Fibroblast of skin of abdomen (primary cell): ENCODE data around the gene PDZD2.
"Not testable (repeated sequence)": the region's sequence is repeated elsewhere in the genome, so short reads cannot be mapped to it uniquely, and the experiment has no call there.

ENCODE experiments used
- DNase-seq: peaks from one replicate; pipeline ENCODE4 v3.0.0-alpha.2; 2013

PDZD2 gene

DNA sequence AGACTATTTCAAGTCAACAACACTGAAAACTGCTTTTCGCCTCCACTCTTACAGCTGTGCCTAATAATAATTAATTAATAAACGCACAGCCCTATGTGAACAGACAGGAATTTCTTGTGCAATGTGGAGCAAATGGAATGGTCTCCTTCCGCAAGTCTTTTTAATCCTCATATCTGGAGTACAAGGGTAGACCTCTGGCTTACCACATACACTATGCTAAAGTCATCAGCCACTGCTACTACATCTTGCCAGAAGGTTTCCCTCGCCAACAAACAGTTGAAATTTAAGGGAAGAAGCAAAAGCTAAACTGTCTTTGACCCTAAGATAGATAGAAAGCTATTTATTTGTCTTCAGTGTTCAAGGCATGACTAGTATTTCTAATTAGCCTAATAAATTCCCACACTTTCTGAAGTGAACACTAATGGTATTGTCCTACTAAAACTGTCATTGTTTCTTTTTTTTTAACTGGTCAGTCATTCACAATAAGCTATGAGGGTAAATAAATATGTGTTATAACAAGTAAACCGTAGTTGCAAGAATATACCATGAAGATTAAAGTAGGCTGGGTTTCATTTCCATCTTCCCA, 471.3 kb downstream of the PDZD2 start:
- DNase-seq: no peak

DNA sequence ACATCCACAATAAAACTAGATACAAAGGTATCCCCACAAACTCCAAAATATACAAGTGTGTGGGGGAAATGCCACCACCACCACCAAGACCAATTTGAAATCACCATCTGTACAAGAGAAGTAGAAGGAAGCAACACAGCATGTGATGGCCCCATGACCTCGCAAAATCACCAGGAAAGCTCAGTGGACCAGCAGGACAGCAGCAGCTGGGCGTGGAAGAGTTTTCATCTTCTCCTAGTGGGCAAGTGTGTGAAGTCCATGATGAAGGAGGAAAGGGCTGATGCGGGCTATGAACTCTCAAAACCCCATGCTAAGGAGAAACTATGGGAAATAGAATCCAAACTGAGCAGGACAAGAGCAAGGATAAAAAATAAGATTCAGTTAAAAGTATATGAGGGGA, 477.1 kb downstream of the PDZD2 start:
- no peak for DNase-seq

DNA sequence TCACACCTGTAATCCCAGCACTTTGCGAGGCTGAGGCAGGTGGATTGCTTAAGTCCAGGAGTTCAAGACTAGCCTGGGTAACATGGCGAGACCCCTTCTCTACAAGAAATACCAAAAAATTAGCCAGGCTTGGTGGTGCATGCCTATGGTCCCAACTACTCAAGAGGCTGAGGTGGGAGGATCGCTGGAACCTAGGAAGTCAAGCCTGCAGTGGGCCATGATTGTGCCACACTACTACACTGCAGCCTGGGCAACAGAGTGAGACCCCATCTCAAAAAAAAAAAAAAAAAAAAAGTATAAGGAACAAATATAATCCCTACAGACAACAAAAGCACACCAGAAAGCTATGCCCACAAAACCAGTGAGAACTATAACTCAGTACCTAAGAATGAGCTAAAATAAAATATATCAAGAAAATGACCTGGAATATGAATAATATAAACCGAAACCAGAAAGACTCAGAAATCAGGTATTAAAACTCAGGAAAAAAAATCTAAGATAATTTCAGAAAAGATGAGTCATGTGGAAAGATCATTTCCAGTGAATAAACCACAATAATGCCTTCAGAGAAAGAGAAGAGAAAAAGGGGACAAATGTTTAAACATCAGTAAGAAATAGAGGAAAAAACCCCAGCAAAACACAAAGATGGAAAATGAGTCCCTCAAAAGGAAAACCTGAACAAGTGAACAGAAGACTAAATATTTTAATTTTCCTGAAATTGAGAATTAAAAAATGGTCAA, 477.8 kb downstream of the PDZD2 start:
- no peak for DNase-seq

DNA sequence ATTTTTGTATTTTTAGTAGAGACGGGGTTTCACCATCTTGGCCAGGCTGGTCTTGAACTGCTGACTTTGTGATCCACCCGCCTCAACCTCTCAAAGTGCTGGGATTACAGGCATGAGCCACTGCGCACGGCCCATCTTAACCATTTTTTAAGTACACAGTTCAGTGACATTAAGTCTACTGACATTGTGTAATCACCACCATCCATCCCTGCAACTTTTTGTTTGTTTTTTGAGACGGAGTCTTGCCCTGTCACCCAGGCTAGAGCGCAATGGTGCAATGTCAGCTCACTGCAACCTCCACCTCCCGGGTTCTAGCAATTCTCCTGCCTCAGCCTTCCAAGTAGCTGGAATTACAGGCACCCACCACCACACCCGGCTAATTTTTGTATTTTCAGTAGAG, 480.0 kb downstream of the PDZD2 start:
- not testable (repeated sequence) for DNase-seq

DNA sequence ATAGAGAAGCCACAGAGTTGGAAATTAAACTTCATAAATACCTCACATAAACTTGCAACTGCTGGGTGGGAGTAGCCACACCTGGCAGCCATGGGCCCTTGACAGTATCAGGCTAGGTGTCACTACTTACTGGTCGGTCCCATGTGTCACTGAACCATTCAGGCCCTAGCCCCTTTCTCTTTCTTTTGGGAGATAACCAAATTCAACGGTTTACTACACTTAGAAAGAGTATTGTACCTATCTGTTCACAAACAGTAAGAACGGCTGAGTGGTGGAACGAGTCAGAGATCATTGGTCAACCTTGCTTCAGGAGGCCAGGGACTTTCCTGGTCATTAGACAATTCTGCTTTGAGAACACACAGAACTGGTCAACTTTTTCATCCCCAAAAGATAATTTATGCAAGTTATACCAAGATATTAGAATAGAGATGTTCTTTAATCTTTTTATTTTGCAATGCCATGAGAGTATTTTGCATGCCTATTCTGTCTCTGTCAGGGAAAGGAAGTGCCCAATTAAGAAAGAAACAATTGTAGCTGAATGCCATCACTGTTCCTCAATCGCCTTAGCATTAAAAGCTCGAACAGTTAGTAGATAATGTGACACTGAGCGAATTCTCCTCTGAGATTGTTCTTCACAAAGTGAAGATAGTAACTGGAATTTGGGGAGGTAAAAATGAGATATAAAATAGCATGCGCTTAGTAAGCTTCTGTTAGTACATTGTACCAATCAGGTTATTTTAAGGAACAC, 484.3 kb downstream of the PDZD2 start:
- DNase-seq: no peak

DNA sequence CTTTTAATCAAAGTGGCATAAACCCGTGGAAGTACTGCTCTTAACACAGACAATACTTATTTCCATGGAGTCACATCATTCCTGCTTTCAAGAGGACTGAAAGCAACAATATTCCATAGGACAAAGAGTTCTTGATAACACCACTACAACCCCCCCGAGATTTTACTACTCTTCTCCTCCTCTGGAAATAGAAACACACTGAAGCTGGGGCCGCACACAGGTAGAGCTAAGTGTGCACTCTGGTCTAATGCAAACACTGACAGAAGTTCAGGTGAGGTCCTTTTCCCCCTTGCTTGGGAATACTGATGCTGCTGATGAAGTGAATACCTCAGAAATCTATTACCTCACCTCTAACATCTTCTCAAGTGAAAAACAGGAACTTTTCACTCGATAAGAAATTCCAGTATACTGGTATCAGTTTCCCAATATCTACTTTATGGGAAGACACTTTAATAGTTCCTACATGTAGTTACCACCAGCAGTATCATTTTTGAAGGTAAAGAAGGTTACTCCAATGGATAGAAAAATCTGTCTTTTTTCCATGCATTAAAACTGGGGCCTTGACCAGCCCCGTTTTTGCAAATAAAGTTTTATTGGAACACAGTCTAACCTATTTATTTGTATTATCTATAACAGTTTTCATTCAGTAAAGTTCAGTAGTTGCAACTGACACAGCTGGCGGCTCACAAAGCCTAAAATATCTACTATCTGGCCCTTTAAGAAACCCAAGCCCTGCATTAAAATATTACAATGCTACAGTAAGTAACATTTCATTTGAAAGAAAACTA, 485.2 kb downstream of the PDZD2 start:
- DNase-seq: no peak

DNA sequence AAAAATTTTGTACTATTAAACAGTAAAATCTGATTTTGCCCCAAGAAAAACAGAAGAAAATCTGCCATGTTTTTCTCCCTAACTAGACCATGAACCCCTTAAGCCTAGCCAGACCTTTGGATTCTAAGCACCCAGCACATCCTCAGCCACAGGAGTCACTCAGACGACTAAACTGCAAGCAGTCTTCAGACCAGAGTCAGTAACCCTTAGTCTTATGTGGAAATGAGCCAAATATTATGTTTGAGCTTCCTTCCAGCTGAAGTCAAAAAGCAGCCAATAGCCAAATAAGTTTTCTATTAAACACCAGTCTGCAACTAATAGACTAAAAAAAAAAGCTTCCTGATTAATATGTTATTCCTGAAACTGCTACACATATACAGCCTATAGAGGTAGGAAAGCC, 487.8 kb downstream of the PDZD2 start:
- no peak for DNase-seq

DNA sequence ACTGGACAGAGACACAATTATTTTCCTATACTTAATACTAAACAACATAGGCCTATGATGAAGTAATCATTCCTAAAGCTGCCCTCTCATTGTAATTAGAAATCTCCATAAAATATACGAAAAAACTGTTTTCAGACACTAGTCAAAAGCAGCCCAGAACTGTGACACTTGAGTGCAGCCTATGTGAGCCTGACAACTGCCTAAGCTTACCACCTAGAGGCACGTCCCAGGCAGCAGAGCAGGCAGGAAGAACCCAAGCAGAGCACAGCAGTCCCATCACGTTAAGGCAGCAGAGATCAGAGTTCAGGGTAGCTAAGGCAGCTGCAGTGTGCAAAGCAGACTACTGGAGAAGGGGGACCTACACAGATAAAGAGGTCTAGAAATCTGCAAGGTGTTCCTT, 488.8 kb downstream of the PDZD2 start:
- no peak for DNase-seq

DNA sequence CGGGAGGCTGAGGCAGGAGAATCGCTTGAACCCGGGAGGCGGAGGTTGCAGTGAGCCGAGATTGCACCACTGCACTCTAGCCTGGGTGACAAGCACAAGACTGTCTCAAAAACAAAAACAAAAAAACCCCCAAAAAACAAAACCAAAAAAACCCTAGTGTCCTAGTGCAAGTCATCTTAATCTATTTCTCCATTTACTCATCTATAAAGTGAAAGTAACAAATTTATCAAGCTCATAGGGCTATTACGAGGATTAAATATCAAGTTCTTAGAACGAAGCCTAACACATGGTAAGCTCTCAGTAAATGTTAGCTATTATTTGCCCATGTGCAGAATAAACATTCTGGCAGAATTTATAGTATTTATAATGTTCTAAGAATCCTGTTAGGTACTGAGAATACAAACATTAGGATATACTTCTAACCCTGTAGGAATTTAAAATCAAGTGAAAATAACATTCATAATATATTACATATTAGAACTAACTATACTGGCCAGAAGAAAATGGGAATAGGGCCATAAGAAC, 490.2 kb downstream of the PDZD2 start:
- no peak for DNase-seq

DNA sequence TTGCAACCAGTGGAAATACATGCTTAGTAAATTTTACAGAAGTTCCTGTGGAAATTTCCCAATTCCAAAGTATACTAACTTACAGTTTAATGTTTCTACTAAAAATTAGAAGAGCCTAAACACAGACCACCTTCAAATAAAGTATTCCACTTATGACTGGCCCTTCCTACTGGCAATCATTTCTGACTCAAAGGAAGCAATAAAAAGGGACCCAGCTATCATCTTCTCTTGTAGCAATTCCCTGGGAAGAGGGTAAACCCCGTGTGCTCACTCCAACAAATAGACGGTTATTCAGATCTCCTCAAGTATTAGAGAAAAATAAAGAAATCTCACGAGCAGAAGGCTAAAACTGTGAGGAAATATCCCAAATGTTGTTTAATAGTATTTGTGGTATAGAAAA, 491.9 kb downstream of the PDZD2 start:
- no peak for DNase-seq

DNA sequence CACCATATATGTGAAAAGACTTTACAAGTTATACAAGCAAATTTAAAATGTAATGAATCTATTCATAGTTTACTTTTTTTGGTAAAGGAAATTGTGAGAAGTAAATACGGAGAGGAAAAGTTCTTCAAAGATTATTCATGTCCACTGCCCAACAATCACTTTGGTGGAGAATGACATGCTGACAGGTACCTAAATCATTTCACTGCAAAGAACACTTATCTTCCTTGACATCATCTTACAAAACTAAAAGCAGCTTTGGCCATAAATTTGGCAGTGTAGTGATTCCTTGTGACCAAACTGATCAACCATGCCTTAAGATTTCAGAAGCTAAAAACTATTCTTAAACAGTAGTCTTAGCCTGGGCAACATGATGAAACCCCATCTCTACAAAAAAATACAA, 492.7 kb downstream of the PDZD2 start:
- peak; percentile 20 for DNase-seq

DNA sequence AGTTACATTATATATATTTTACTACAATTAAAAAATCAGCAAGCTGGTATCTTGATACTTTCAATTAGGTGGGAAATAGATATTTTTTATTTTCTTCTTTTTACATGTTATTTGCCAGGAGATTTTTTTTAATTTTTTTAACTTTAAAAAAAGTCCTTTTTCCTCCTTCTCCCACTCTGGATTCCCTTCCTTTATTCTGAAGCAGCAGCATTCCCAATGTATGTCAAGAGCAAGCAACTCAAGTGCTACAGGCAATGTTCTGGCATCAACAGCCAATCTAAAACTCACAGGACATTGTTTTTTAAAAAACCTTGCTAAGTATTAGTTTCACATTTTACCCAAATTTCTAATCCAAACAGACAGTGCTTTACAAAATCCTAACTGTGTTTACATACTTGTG, 493.8 kb downstream of the PDZD2 start:
- no peak for DNase-seq

DNA sequence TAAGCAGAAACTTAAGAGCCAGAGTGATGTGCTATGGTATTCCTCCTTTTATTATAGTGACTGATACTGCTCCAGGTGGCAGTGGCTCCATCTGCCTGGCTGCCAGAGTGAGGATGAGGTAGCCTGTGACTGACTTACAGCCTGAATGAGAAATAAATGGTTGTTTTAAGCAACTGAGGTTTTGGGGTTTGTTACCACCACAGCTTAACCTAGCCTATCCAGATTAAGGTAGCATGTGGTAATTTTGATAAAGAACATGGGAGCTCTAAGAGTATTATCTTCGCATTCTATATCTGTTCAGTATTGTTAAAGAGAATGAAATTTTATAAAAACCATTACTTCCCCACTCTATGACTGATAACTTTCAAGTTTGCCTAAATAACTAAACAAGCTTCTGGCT, 496.2 kb downstream of the PDZD2 start:
- DNase-seq: no peak

DNA sequence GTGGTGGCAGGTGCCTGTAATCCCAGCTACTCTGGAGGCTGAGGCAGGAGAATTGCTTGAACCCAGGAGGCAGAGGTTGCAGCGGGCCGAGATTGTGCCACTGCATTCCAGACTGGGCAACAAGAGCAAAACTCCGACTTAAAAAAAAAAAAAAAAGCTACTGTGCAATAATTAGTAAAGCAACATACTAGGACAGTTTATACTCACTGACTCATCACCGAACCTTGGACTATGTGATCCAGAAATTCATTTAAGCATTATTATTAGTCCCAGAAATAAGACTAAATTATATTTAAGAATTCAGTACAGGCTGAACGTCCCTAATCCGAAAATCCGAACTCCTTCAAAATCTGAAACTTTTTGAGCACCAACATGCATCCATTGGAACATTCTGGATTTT, 497.4 kb downstream of the PDZD2 start:
- no peak for DNase-seq

DNA sequence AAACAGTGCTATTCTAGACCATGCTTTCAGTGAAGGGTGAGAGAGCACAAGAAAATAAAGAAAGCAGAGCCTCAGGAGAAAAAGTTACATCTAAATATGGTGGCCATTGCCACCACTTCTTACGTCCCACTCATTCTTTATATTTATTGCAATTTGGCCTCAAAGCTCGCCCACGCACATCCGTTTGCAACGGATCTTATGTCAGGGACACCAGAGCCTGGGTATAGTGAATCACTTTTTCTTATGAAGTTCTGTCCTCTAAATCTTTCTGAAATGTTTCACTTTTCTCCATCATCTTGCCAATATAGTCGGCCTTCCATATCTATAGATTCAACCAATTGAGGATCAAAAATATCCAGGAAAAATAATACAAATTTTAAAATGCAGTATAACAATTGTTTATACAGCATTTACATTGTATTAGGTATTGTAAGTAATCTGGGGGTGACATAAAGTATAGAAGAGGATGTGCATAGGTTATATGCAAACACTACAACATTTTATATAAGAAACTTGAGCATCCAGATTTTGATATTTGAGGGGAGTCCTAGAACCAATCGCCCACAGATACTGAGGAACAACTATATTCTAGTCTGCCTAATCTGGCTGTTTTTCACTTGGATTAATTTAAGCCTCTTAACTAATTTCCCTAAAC, 500.0 kb downstream of the PDZD2 start:
- no peak for DNase-seq

DNA sequence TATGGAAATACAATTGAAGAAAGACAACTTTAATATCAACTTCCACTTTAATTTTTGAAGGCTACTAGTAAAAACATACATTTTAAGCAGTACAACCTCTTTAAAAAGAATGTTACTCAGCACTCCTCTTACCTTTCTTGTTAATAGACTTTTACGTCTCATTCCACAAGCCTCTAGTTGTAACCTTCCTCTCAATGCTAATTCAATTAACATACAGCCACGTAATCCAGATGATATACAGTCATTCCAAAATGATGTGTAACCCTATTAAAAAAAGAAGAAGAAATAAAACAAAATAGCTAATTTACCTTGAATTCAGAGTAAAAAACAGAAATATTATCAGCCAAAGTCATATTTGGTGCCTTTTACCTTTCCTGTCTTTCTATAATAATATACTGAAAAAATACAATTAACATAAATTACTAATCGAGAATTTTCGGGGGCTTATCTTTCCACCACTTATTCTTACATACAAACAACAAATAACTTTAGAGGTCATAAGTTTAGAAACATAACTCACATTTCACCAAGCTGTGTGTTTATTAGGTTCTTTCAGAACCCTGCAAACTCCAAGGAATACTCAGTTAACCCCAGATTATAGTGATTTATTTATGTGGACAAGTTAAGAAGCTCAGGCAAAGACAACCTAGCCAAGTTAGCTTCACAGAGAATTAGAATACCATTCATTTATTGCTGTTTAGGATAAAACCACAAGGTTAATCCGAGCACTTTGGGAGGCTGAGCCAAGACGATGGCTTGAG, 504.9 kb downstream of the PDZD2 start:
- peak; percentile 36 for DNase-seq

DNA sequence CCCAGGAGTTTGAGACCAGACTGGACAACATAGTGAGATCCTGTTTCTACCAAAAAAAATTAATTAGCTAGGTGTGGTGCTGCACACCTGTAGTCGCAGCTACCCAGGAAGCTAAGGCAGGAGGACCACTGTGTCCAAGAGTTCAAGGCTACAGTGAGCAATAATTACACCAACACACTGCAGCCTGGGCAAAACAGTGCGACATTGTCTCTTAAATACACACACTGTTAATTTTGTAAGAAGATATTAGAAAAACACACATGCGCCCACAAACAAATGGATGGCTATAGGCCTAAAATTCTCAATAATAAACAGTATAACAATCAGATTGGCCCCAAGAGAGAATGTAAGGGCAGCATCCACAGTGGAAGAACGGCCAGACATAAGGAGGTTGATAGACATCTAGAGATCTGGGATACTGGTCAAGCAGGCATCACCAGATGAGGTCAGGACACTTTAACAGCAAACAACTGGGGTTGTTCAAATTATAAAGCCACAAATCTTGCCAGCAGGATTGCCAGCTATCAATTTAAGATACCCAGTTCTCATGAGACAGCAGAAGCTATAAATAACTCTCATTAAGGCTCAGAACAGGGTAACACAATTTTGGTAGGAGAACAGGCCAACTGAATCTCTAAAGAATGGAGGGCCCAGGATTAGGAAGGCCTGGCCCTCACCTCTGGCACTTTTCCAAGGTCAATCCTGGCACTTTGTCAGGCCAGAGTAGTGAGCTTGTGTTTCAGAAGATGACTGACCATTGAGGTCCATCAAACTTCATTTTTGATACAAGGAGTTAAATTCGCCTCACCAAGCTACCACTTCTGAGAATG, 505.7 kb downstream of the PDZD2 start:
- no peak for DNase-seq

DNA sequence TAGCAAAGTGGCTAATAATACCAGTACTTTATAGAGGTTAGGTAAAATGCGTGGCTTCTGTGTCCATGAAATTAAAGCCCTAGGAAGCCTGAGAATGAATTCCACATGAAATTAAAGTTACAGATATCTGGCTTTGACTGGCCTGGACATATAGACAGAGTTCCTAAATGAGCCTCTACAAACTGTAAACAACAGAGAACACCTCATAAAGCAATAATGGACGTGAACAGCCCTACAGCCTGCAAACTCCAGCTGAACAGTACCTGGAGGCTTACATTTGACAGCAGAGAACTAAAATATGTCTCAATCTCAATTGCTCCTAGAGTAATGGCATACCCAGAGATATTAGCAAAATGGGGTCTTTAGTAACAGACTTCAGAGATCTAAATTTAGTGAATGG, 506.4 kb downstream of the PDZD2 start:
- no peak for DNase-seq

DNA sequence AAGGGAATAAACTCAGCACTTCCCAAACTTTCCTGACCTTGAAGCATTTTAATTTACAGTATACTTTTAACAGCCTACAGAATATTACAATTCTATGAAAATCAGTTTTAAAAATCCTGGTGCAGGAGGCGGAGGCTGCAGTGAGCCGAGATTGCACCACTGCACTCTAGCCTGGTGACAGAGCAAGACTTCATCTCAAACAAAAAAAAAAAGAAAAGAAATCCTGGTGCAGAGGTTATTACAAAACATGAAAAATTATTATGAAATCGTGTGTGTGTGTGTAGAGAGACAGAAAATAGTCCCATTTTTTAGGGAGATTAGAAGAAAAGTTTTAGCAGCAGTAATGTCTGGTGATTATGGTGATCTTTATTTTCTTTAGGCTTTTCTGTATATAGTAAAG, 508.3 kb downstream of the PDZD2 start:
- DNase-seq: no peak

DNA sequence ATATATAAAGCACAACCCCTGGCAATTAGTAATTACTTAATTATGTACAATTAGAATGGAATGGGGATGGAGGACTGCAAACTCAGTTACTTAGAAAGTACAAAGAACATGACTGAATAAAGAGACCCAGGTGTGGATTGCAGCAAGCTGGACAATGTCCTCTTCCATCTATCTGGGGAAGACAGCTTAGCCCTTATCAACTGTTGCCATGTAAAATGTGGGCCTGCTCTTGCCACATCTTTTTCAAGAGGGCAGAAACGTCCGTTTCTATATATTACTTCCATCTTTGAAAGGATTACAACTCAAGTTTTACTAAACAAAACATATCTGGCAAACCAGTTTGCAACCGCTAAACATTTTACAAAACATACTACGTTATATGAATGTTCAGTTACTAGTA, 509.0 kb downstream of the PDZD2 start:
- no peak for DNase-seq

DNA sequence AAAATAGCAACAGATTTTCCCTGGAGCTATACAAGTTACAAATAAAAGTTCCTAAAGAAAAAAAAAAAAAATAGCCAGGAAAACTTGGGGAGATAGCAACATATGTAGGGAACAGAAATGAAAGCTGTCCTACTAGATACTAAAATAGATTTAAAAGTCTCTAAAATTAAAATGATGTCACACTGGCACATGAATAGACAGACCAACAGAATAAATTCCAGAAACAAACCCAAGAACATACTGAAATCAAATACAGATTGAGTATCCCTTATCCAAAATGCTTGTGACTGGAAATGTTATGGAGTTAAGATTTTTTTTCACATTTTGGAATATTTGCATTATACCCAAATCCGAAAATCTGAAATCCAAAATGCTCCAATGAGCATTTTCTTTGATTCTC, 511.4 kb downstream of the PDZD2 start:
- DNase-seq: no peak
